Jurkat, Clone E6-1 (cell line): ENCODE results near the gene CD300E.
A peak's percentile ranks its signal among the peaks of the same experiment; 100 is the strongest.
"Not testable (repeated sequence)": the region's sequence is repeated elsewhere in the genome, so short reads cannot be mapped to it uniquely, and the experiment has no call there.

Experiments used
- DNase-seq: peaks from one replicate; pipeline ENCODE4 v3.0.0-alpha.2; 2011; ENCODE audit warnings: low read depth, low spot score
- H3K4me3 ChIP-seq: 2 replicates; pipeline ENCODE4 v1.5.1; 2011; ENCODE audit warnings: mild to moderate bottlenecking, low read length, control low read depth, moderate library complexity

CD300E gene

DNA sequence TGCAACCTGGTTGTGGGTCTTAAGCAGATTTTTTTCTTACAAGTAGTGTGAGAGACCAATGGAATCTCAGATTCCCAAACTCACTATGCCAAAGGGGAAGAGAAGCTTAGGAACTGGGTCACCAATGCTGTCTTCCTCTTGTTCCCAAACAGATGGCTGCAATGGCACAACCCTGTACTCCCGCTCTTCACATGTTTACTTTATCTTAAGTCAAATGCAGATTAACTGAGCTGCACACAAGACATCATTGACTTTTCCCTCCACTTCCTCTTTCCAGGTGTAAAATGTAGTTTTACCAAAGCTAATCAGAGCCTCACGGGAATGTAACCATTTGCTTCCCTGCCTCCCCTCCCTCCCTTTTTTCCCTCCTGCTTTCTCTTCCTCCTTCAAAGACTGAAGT lies 14.4 kb upstream of the CD300E start:
- no peak for DNase-seq
- no peak overlapping the region for H3K4me3 ChIP-seq

- H3K4me3 ChIP-seq, result no peak overlapping the region
- no peak for DNase-seq
Measured at GRCh38 chr17:74637265-74637664, 13.7 kb upstream of the CD300E start.

- H3K4me3 ChIP-seq, result not testable (repeated sequence)
Measured at GRCh38 chr17:74636541-74637085, 13.1 kb upstream of the CD300E start.

DNA sequence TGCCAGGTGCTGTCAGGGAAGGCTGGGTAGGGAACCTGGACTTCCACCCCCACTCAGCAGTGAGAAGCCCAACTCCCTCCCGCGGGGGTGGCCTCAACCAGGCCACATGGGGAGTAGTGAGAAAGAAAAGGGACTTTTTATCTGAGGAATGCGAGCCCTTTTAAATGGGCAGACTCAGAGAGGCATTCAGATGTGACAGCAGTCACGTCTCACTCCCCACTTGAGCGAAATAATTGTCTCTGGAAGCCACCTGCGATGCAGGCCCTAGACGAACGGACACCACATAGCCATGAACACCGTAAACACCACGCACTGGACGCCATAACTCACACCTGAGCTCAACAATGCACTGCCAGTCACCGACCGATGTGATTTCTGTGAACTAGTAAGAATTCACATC lies 11.9 kb upstream of the CD300E start:
- no peak for DNase-seq
- no peak overlapping the region for H3K4me3 ChIP-seq

More at GRCh38 chr17:74636541-74637085, 13.1 kb upstream of the CD300E start:
- not testable (repeated sequence) for DNase-seq

GRCh38 chr17:74633326-74633725 lies 9.8 kb upstream of the CD300E start:
- DNase-seq, result no peak
- H3K4me3 ChIP-seq, result no peak overlapping the region

GRCh38 chr17:74632617-74633016 lies 9.1 kb upstream of the CD300E start:
- H3K4me3 ChIP-seq, result no peak overlapping the region
- DNase-seq, result no peak

GRCh38 chr17:74631468-74632450 lies 8.2 kb upstream of the CD300E start:
- no peak for DNase-seq
- H3K4me3 ChIP-seq, result no peak overlapping the region

- not testable (repeated sequence) for DNase-seq, H3K4me3 ChIP-seq
Measured at GRCh38 chr17:74630251-74630650, 6.7 kb upstream of the CD300E start.

DNA sequence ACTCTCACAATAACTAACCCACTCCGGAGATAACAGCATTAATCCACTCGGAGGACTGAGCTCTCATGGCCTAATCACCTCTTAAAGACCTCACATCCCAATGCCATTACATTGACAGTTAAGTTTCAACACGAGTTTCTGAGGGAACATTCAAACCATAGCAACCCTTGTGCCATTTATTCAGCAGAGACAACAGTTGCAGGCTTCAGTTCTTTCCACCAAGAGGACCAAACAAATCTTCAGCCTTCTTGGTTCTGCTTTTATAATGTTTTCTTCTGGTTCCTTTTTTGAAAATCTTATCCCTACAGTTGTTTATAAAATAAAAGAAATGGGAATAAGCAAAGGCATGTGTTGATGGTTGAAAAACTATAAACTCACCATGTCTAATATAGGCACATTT lies 2.1 kb upstream of the CD300E start:
- H3K4me3 ChIP-seq, result no peak overlapping the region
- DNase-seq, result no peak

DNA sequence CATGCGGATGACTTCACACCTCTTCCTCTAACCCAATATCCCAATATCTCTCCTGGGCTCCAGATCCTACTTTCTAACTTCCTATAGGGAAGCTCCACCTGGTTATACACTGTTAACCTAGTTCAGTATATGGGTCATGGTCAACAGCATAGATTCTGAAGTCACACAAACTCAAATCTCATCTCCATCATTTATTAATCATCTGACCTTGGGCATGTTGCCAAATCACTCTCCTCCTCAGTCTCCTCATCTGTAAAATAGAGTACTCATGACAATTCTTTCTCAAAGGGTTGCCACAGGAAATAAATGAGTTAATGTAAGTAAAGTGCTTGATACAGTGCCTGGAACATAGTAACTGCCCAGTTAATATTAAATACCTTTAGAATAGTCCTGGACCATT lies 593 bp upstream of the CD300E start:
- no peak for DNase-seq
- H3K4me3 ChIP-seq, result no peak overlapping the region

DNA sequence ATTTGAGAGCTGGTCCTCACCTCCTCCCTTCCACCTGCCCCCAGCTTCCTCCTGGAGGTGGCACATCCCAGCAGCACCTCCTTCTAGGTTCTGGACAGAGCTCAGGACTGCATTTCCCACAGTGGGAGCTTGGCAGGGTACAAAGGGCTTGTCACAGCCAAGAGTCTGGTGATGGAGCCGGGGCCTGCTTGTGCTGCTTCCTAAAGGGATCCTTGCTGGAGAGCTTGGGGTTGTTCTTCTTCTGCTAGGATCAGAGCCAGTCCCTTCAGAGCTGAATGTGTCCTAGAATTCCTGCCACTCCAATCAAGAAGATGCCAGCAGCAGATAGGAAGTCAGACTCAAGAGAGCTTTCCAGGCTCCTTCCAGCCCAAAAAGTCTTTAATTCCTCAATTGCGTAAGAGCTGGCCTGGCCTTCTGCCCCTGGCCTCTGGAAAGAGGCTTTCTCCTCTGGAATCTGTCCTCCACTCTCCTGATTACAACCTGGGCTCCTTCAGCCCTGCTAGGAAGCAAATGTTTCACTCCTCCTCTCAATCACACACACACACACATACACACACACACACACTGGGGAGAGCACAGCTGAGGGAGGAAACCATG lies 4.4 kb downstream of the CD300E start:
- DNase-seq, result no peak

GRCh38 chr17:74618451-74618850 lies 5.1 kb downstream of the CD300E start:
- no peak for DNase-seq
- no peak overlapping the region for H3K4me3 ChIP-seq

More for the DNA sequence above, 4.4 kb downstream of the CD300E start:
- no peak overlapping the region for H3K4me3 ChIP-seq

- no peak for DNase-seq
- H3K4me3 ChIP-seq, result no peak overlapping the region
Measured at GRCh38 chr17:74616696-74617095, 6.8 kb downstream of the CD300E start.

- H3K4me3 ChIP-seq, result no peak overlapping the region
- DNase-seq, result no peak
Measured at GRCh38 chr17:74612046-74612445, 11.5 kb downstream of the CD300E start.

GRCh38 chr17:74610108-74610507 lies 13.4 kb downstream of the CD300E start:
- DNase-seq, result peak; percentile 49
- H3K4me3 ChIP-seq, result no peak overlapping the region

- no peak overlapping the region for H3K4me3 ChIP-seq
- DNase-seq, result no peak
Measured at GRCh38 chr17:74608511-74608910, 15.0 kb downstream of the CD300E start.

DNA sequence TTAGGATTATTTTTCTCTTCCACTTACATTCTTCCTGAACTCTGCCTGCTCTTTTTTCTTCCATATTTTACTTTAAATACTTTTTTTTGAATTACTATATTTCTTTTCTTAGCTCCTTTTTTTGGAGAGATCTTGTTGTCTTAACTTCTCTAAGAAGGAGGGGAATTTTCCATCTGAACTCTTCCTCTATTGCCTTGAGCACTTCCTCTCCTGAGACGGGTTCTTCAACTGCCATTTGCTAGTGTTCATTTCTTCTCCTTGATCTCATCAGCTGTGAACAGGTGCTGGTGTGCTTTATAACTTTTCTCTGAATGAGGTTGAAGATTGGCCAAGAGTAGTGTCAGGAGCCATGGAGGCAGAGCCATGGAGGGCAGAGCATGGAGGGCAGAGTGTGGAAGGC lies 16.3 kb downstream of the CD300E start:
- H3K4me3 ChIP-seq, result no peak overlapping the region
- DNase-seq, result no peak

DNA sequence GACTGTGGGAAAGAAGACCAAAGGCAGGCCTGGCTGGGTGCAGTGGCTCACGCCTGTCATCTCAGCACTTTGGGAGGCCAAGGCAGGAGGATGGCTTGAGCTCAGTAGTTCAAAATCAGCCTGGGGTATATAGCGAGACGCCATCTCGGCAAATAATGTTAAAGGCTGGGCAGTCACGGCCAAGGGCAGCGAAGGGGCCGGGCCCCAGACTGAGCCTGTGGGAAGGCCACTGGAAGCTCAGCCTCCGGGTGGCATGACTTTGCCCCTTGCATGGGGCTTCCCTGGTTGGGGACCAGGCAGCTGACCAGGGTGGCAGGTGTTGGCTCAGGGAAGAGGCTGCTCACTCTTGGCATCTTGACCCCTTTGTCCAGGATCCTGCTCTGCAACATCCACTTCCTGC lies 17.5 kb downstream of the CD300E start:
- DNase-seq, result no peak
- no peak overlapping the region for H3K4me3 ChIP-seq

GRCh38 chr17:74605361-74605760 lies 18.2 kb downstream of the CD300E start:
- H3K4me3 ChIP-seq, result no peak overlapping the region
- no peak for DNase-seq

DNA sequence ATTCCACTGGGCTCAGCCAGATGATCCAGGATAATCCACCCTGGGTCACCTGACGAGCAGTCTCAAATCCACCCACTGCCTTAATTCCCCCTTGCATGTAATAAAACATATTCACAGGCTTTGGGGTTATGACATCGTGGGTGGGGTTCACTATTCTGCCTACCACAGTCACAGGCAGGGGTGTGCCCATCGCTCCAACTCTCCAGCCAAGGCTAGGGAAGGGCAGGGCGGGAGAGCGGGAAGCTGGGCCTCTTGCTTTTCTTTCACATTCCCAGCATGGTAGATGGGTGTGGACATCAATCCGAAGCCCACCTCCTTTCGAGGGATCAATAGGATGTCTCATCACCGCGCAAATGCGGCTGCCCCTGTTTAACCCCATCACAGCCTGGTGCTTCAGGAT lies 18.8 kb downstream of the CD300E start:
- no peak for DNase-seq

More for the DNA sequence above, 18.8 kb downstream of the CD300E start:
- no peak overlapping the region for H3K4me3 ChIP-seq
